WTC11 (cell line): ENCODE data around the gene MGAT3. TPM values are rescaled to one million over a fixed set of nuclear protein-coding genes. Genes with fewer than 3 reads are reported as not detected.

ENCODE experiments used
- ARID4B ChIP-seq: sonication (generic); formaldehyde crosslinking; IDR thresholded peaks from 2 replicates; pipeline ENCODE4 v1.8.0; 2023; ENCODE audit warnings: missing genetic modification reagents, mild to moderate bottlenecking, borderline replicate concordance
- ATF1 ChIP-seq: sonication (generic); formaldehyde crosslinking; IDR thresholded peaks from 2 replicates; pipeline ENCODE4 v1.8.1; 2023; ENCODE audit warnings: mild to moderate bottlenecking, moderate library complexity, missing genetic modification reagents
- CDX4 ChIP-seq: fragments of 250-450 bp; sonication (Bioruptor Pico); IDR thresholded peaks from 2 replicates; pipeline ENCODE4 v1.9.0; 2021; ENCODE audit warnings: moderate library complexity, mild to moderate bottlenecking, inconsistent platforms, borderline replicate concordance
- CREB1 ChIP-seq: sonication (generic); formaldehyde crosslinking; IDR thresholded peaks from 2 replicates; pipeline ENCODE4 v1.8.0; 2023; ENCODE audit warnings: mild to moderate bottlenecking, missing genetic modification reagents
- ELF4 ChIP-seq: sonication (generic); formaldehyde crosslinking; IDR thresholded peaks from 2 replicates; pipeline ENCODE4 v1.8.1; 2022; ENCODE audit warnings: low read depth, mild to moderate bottlenecking, moderate library complexity, missing genetic modification reagents
- ETV6 ChIP-seq: sonication (generic); formaldehyde crosslinking; IDR thresholded peaks from 2 replicates; pipeline ENCODE4 v1.8.1; 2022; ENCODE audit warnings: mild to moderate bottlenecking, missing genetic modification reagents
- FOXK1 ChIP-seq: sonication (generic); formaldehyde crosslinking; IDR thresholded peaks from 2 replicates; pipeline ENCODE4 v1.8.0; 2022; ENCODE audit warnings: mild to moderate bottlenecking, moderate library complexity, missing genetic modification reagents
- FOXP1 ChIP-seq: sonication (generic); formaldehyde crosslinking; IDR thresholded peaks from 2 replicates; pipeline ENCODE4 v1.8.0; 2022; ENCODE audit warnings: missing genetic modification reagents, mild to moderate bottlenecking, moderate library complexity, borderline replicate concordance
- FOXP4 ChIP-seq: sonication (generic); formaldehyde crosslinking; IDR thresholded peaks from 2 replicates; pipeline ENCODE4 v1.8.0; 2022; ENCODE audit warnings: mild to moderate bottlenecking, missing genetic modification reagents
- GABPB1 ChIP-seq: sonication (generic); formaldehyde crosslinking; IDR thresholded peaks from 2 replicates; pipeline ENCODE4 v1.8.1; 2023; ENCODE audit warnings: mild to moderate bottlenecking, missing genetic modification reagents
- JUN ChIP-seq: sonication (generic); formaldehyde crosslinking; IDR thresholded peaks from 2 replicates; pipeline ENCODE4 v1.8.0; 2023; ENCODE audit warnings: mild to moderate bottlenecking, missing genetic modification reagents
- NFATC4 ChIP-seq: fragments of 250-450 bp; sonication (Bioruptor Pico); IDR thresholded peaks from 2 replicates; pipeline ENCODE4 v1.9.0; 2021; ENCODE audit warnings: mild to moderate bottlenecking
- NR2C2 ChIP-seq: sonication (generic); formaldehyde crosslinking; IDR thresholded peaks from 2 replicates; pipeline ENCODE4 v1.8.0; 2022; ENCODE audit warnings: mild to moderate bottlenecking, missing genetic modification reagents
- NR3C1 ChIP-seq: sonication (generic); formaldehyde crosslinking; conservative IDR thresholded peaks from 2 replicates; pipeline ENCODE4 v1.8.1; 2023; ENCODE audit warnings: low read depth, mild to moderate bottlenecking, missing genetic modification reagents
- RELA ChIP-seq: sonication (generic); formaldehyde crosslinking; IDR thresholded peaks from 2 replicates; pipeline ENCODE4 v1.8.1; 2022; ENCODE audit warnings: missing genetic modification reagents, mild to moderate bottlenecking, borderline replicate concordance
- RORB ChIP-seq: fragments of 250-450 bp; sonication (Bioruptor Pico); IDR thresholded peaks from 2 replicates; pipeline ENCODE4 v1.9.0; 2021; ENCODE audit warnings: mild to moderate bottlenecking
- SMAD3 ChIP-seq: sonication (generic); formaldehyde crosslinking; IDR thresholded peaks from 2 replicates; pipeline ENCODE4 v1.8.0; 2022; ENCODE audit warnings: missing genetic modification reagents, mild to moderate bottlenecking, borderline replicate concordance
- SOX15 ChIP-seq: fragments of 250-450 bp; sonication (Bioruptor Pico); IDR thresholded peaks from 2 replicates; pipeline ENCODE4 v1.9.0; 2021; ENCODE audit warnings: mild to moderate bottlenecking
- USF2 ChIP-seq: sonication (generic); formaldehyde crosslinking; IDR thresholded peaks from 2 replicates; pipeline ENCODE4 v1.8.1; 2023; ENCODE audit warnings: mild to moderate bottlenecking, missing genetic modification reagents, moderate library complexity
- ZBTB21 ChIP-seq: sonication (generic); formaldehyde crosslinking; IDR thresholded peaks from 2 replicates; pipeline ENCODE4 v1.8.1; 2023; ENCODE audit warnings: mild to moderate bottlenecking, missing genetic modification reagents, borderline replicate concordance
- ZBTB43 ChIP-seq: sonication (generic); formaldehyde crosslinking; IDR thresholded peaks from 2 replicates; pipeline ENCODE4 v1.8.1; 2023; ENCODE audit warnings: mild to moderate bottlenecking, missing genetic modification reagents
- ZMAT4 ChIP-seq: fragments of 250-450 bp; sonication (Bioruptor Pico); IDR thresholded peaks from 2 replicates; pipeline ENCODE4 v1.9.0; 2021; ENCODE audit warnings: mild to moderate bottlenecking
- ZNF219 ChIP-seq: sonication (generic); formaldehyde crosslinking; IDR thresholded peaks from 2 replicates; pipeline ENCODE4 v1.8.0; 2023; ENCODE audit warnings: missing genetic modification reagents, mild to moderate bottlenecking, borderline replicate concordance
- ZNF232 ChIP-seq: sonication (generic); formaldehyde crosslinking; IDR thresholded peaks from 2 replicates; pipeline ENCODE4 v1.8.0; 2022; ENCODE audit warnings: mild to moderate bottlenecking, missing genetic modification reagents
- ZNF281 ChIP-seq: sonication (generic); formaldehyde crosslinking; IDR thresholded peaks from 2 replicates; pipeline ENCODE4 v1.8.0; 2023; ENCODE audit warnings: mild to moderate bottlenecking, missing genetic modification reagents
- total RNA-seq: library from RNA; stranded (reverse); gene quantifications from 3 replicates; pipeline ENCODE4 v1.2.3, GENCODE V29; 2021

Gene MGAT3
- total RNA-seq, 1 experiment from 2014 or later, result 11.4 TPM

GRCh38 chr22:39502109-39502788 lies 45.4 kb downstream of the MGAT3 start, which contains the start of gene MIEF1 (continued):
- TF ChIP-seq ARID4B (CRISPR knock-in tag), result peak; percentile 59; the same call in 1 of the 2 replicates
- TF ChIP-seq NR3C1 (CRISPR knock-in tag), result no peak
- TF ChIP-seq ZBTB43 (CRISPR knock-in tag), result 0 out of 2 replicates have a peak, but pooled peaks have one; percentile 81
- no peak for TF ChIP-seq JUN (CRISPR knock-in tag)
- peak; percentile 95 for TF ChIP-seq NR2C2 (CRISPR knock-in tag)
- TF ChIP-seq RORB (CRISPR knock-in tag), result no peak
- peak; percentile 79; the same call in 1 of the 2 replicates for TF ChIP-seq ETV6
- TF ChIP-seq FOXP1 (CRISPR knock-in tag), result 0 out of 2 replicates have a peak, but pooled peaks have one; percentile 41
- no peak for TF ChIP-seq ATF1
- no peak for TF ChIP-seq NFATC4 (CRISPR knock-in tag)
- TF ChIP-seq ZNF219, result no peak
- no peak for TF ChIP-seq ZBTB21 (CRISPR knock-in tag)
- no peak for TF ChIP-seq SMAD3
- no peak for TF ChIP-seq ELF4 (CRISPR knock-in tag)
- no peak for TF ChIP-seq CDX4 (CRISPR knock-in tag)
- TF ChIP-seq ZNF232 (CRISPR knock-in tag), result 0 out of 2 replicates have a peak, but pooled peaks have one; percentile 46
- peak; percentile 96 for TF ChIP-seq FOXK1 (CRISPR knock-in tag)
- TF ChIP-seq USF2 (CRISPR knock-in tag), result peak; percentile 83
- peak; percentile 72 for TF ChIP-seq GABPB1 (CRISPR knock-in tag)
- TF ChIP-seq FOXP4 (CRISPR knock-in tag), result 0 out of 2 replicates have a peak, but pooled peaks have one; percentile 16
- 0 out of 2 replicates have a peak, but pooled peaks have one; percentile 14 for TF ChIP-seq RELA (CRISPR knock-in tag)
- no peak for TF ChIP-seq ZNF281 (CRISPR knock-in tag)
- no peak for TF ChIP-seq SOX15 (CRISPR knock-in tag)
- TF ChIP-seq CREB1 (CRISPR knock-in tag), result no peak
- no peak for TF ChIP-seq ZMAT4 (CRISPR knock-in tag)
